RKO (cell line): ENCODE measurements around the gene RNF217.
"Not testable (repeated sequence)": the region's sequence is repeated elsewhere in the genome, so short reads cannot be mapped to it uniquely, and the experiment has no call there.

Source experiments
- DNase-seq: peaks from one replicate; pipeline ENCODE4 v3.0.0-alpha.2; 2016; ENCODE audit warnings: low spot score

The RNF217 gene

GRCh38 chr6:124962639-124963415, 590 bp downstream of the RNF217 start:
- DNase-seq: no peak

- DNase-seq: peak; percentile 38
Measured at GRCh38 chr6:124963416-124963785, 1.2 kb downstream of the RNF217 start.

GRCh38 chr6:124963831-124964763, 1.9 kb downstream of the RNF217 start:
- DNase-seq: peak; percentile 26

GRCh38 chr6:124964764-124965105, 2.5 kb downstream of the RNF217 start:
- no peak for DNase-seq

GRCh38 chr6:124965424-124965850, 3.2 kb downstream of the RNF217 start:
- not testable (repeated sequence) for DNase-seq

DNA sequence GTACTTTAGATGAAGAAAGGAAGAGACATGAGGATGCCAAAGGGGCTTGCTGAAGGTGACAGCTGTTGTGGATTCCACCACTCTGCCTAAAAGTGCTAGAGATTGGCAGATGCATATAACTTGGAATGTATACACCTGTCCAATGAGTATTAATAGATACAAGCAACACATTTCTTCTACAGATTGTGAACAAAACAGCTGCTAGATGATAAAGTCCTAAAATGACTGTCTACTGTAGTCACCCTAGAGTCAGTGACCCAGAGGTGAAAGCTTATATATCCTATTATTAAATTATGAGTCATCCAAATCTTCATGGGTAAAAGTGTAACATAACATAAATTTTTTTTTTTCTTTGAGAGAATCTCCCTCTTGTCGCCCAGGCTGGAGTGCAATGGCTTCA, 5.2 kb downstream of the RNF217 start:
- peak; percentile 59 for DNase-seq

GRCh38 chr6:124968401-124968800, 6.2 kb downstream of the RNF217 start:
- no peak for DNase-seq

DNA sequence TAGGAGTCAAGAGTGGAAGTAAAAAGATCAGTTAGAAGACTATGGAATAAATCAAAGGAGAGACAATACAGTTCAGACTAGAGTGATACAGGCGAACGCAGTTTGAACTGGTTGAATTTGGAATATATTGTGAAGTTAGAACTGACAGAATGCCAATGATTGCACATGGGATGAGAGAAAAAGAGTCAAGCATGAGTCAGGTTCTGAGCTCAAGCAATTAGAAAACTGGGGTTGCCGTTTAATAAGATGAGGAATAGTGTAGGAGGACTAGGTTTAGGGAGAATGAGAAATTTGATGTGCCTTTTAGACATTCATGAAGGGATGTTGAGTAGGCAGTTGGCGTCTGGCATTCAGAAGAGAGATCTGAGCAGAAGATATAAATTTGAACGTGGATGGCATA, 8.0 kb downstream of the RNF217 start:
- no peak for DNase-seq

DNA sequence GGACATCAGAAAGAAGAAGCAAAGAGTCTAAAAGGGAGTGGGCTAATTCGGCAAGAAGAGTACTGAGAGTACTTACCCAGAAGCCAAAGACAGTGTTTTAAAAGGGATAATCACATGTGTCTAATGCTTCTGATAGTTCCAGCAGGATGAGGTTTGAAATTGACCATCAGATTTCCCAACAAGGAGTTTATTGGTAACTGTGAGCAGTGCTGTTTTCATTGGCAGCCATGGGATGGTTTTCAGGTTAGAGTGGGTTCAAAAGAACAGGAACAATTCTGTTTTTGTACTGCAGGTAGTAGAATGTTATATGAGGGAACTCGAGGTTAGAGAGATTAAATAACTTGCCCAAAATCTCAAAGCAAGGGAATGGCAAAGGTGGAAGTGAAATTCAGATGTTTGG, 8.5 kb downstream of the RNF217 start:
- DNase-seq: no peak

GRCh38 chr6:124973780-124974179, 11.5 kb downstream of the RNF217 start:
- DNase-seq: no peak

DNA sequence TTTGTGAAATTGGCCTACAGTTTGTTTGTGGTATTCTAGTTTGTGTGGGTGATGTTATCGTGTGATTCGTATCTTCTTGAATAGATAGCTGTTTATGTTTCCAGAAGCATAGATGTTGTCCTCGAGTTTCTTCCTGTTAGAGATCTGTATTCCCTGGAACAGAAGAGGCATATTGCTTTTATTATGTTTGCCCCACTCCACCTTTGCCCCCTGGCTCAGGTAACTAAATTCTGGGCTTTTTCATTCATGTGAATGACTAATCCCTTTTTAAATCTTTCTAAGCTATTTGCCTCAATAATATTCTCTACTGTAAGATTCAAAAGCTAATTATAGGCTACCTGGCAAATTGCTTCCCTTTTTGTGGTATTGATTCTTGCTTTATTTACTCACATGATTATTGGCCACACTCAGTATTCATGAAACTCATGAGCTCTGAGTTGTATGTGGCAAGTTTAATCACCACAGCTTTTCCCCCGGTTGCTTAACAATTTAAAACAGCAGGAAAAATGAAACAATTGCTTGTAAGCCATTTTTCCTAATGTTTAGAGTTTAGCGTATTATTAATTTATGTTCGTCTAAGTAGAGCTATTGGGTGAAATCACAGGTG, 12.6 kb downstream of the RNF217 start:
- no peak for DNase-seq

- no peak for DNase-seq
Measured at GRCh38 chr6:124977067-124977908, 15.1 kb downstream of the RNF217 start.

DNA sequence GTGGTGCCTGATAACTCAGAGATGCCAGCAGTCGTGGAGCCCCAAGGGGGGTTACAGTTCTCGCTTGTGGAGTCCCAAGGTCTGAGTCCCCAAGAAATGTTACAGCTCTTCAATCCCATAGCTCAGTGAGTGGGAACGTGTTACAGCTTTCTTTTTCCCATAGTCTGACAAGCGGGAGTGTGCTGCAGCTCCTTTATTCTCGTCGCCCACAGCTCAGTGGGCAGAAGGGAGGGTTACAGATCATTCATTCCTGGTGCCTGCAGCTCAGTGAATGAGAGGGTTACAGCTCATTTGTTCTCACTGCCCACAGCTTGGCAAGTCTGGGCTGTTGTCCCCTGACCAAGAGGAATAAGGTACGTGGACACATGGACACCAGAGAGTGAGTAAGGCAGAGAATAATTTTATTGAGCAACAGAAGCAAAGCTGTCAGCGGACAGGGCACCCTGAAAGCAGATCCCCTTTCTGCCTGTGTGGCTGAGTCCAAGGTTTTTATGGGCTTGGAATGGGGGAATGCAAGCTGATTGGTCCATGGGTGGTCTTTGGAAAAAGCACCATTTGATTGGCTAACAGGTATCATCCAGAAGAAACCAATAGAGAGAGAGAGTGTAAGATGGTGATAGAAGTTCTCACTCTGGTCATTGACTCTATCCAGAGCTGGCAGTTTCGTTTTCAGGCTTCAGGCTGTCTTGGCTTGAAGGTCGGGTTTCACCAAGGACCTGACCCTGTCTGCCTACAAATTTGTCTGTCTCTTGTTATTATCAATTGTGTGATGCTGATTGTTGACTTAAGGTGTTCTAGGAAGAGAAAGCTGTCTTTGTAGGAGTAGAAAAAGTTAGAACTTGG, 16.4 kb downstream of the RNF217 start:
- DNase-seq: no peak

GRCh38 chr6:124979294-124979678, 17.0 kb downstream of the RNF217 start:
- DNase-seq: no peak

DNA sequence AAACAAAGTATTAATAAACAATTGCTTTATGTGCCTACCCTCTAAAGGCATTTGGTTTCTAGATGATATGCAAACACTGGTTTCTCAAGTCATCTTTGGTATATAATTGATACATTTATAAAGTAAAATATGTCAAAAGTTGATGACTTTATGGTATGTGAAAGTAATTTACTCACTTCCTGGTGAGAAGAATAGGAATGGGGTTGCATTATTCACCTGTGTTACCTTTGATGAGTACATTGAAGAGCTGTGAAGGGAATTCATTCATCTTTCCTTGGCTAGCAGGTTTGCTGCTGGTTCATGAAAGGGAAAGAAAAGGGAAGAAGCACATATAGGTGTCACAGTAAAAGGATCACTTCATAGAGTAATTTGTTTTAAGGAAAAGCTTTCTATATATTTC, 20.4 kb downstream of the RNF217 start:
- DNase-seq: no peak

DNA sequence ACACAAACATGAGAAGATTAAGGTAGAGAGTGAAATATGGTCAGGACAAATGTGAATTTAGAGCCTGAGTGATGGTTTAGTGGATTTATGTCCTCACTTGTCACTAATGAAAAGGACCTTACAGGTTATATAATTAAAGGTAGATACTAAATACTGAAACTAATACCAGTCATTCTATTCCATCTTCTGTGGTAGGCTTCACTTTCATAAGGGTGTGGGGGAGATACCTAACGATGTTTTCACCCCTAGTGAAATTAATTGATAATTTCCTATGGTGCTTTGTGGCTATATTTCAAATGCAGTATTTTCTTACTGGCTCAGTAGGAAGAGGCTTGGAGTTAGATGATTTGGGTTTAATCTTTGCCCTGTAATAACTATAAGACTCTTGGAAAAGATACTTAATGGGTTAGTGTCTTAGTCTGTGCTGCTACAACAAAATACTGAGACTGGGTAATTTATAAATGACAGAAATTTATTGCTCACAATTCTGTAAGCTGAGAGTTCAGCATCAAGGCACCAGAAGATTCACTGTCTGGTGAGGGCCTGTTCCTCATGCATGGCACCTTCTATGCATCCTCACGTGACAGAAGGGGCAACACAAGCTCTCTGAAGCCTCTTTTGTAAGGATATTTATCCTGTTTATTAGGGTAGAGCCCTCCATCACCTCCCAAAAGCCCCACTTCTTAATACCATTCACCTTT, 21.3 kb downstream of the RNF217 start:
- DNase-seq: no peak

DNA sequence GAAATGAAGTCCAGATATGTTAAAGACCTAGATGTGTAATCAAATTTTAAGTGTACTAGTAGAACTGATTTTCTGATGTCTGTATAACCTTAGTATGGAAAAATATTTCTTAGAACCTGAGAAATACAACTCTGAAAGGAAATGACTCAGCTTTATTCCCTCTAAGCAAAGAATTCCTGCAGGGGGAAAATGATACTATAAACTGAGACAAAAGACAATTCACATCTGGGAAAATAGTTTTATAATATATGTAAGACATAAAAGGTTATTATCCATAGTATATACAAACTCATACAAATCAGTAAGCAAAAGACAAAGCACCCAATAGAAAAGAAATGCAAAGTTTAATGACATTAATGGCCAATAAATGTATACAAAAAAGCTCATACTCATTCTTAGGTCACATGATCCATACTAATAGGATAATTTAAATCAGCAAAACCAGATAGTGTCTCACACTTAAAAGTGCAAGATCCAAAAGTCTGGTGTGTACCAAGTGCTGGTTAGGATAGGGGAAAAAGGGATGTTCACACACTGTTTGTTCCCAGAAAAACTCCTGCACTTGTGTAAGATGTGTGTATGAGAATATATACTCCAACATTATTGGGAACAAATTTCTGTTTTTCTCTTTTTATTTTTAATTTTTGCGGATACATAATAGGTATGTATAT, 22.6 kb downstream of the RNF217 start:
- DNase-seq: no peak

DNA sequence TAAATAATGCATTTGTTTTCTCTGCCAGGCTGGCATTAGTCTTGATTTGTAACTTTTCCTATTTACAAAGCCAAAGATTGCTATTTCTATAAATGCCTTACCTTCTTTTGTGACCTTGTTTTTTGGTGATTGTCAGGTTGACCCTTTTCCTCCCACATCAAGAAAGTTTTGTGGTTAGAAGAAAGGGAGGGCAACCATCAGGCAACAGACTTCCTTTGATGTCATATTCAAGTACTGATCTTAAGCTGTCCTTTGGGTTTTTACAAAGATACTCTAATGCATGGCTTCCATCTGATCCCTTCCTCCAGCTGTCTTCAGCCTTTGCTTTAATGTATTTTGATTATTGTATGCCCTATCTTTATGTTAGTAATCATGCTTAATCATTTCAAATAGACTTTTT, 23.9 kb downstream of the RNF217 start:
- no peak for DNase-seq

GRCh38 chr6:124987291-124987690, 25.1 kb downstream of the RNF217 start:
- DNase-seq: no peak
